TTC549 (cell line): ENCODE results near the gene LYZL4.

Experiments used
- FAIRE-seq: peaks from 2 replicates; lab custom pipeline; 2012; peaks lifted over from hg19 to GRCh38; lab: Jason Lieb, UNC

LYZL4 gene

GRCh38 chr3:42425736-42426407 is 15.5 kb upstream of the LYZL4 start:
- FAIRE-seq = no peak

- FAIRE-seq = no peak
Observed at GRCh38 chr3:42424911-42425310, 14.5 kb upstream of the LYZL4 start.

- no peak for FAIRE-seq
Observed at GRCh38 chr3:42421818-42422796, 11.7 kb upstream of the LYZL4 start.

- FAIRE-seq = no peak
Observed at GRCh38 chr3:42419563-42419962, 9.2 kb upstream of the LYZL4 start.

- no peak for FAIRE-seq
Observed at GRCh38 chr3:42412526-42413155, 2.2 kb upstream of the LYZL4 start.

- no peak for FAIRE-seq
Observed at GRCh38 chr3:42411429-42411828, 1.0 kb upstream of the LYZL4 start.

- FAIRE-seq = no peak
Observed at GRCh38 chr3:42408156-42408555, 2.3 kb downstream of the LYZL4 start.

- FAIRE-seq = no peak
Observed at GRCh38 chr3:42406727-42407450, 3.5 kb downstream of the LYZL4 start.

GRCh38 chr3:42405857-42406256 is 4.6 kb downstream of the LYZL4 start:
- FAIRE-seq = no peak

- no peak for FAIRE-seq
Observed at GRCh38 chr3:42403737-42404136, 6.7 kb downstream of the LYZL4 start.

GRCh38 chr3:42402394-42403096 is 7.9 kb downstream of the LYZL4 start:
- FAIRE-seq = no peak

- FAIRE-seq = no peak
Observed at GRCh38 chr3:42398080-42398479, 12.3 kb downstream of the LYZL4 start.

GRCh38 chr3:42397644-42398043 is 12.8 kb downstream of the LYZL4 start:
- no peak for FAIRE-seq

GRCh38 chr3:42394579-42395288 is 15.7 kb downstream of the LYZL4 start:
- FAIRE-seq = no peak

- no peak for FAIRE-seq
Observed at GRCh38 chr3:42387802-42388651, 22.4 kb downstream of the LYZL4 start.

- FAIRE-seq = no peak
Observed at GRCh38 chr3:42381551-42382082, 28.8 kb downstream of the LYZL4 start.

- no peak for FAIRE-seq
Observed at GRCh38 chr3:42377681-42378080, 32.7 kb downstream of the LYZL4 start.

GRCh38 chr3:42376344-42376798 is 34.0 kb downstream of the LYZL4 start:
- FAIRE-seq = no peak

GRCh38 chr3:42375121-42375800 is 35.1 kb downstream of the LYZL4 start:
- FAIRE-seq = no peak
